Measurements from ENCODE around the gene MOSPD2.

Gene MOSPD2

DNA sequence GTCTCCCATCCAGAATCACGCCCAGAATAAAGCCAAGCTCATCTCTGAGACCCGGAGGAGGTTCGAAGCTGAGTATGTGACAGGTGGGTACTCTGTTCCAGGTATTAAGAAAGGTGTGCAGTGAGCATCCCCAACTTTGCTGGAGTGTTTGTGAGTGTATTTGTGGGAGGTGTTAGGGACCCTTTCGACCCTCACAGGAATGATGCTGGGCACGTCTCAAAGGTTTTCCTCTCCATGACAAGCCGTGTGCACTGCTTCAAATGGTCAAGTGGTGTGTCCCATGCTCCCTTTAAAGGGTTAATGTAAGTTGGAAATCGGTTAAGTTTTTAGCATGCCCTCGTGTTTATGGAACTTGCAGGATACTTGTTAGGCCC lies 442 bp downstream of the MOSPD2 start:
- POLR2A ChIA-PET, result no interaction called here
- CTCF ChIA-PET, result no interaction called here

DNA sequence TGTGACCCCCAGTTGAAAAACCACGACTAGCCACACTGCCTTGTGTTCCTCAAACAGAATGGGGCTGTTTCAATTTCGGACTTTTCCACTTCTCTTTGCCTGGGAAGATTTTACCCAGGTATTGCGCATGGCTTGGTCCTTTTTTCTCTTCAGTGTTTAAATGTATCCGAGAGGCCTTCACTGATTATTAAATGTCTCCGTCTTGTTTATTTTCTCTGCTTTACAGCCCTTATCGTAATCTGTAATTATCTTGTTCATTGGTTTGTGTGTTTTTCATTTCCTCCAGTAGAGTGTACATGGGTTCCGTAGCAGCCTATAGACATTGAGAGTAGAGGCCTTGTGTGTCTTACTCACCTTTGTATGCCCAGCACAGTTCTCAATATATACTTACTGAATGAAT lies 2.4 kb downstream of the MOSPD2 start:
- ChIA-PET CTCF (no interaction called here), POLR2A (no interaction called here)
- TF ChIP-seq, protein P1, sequence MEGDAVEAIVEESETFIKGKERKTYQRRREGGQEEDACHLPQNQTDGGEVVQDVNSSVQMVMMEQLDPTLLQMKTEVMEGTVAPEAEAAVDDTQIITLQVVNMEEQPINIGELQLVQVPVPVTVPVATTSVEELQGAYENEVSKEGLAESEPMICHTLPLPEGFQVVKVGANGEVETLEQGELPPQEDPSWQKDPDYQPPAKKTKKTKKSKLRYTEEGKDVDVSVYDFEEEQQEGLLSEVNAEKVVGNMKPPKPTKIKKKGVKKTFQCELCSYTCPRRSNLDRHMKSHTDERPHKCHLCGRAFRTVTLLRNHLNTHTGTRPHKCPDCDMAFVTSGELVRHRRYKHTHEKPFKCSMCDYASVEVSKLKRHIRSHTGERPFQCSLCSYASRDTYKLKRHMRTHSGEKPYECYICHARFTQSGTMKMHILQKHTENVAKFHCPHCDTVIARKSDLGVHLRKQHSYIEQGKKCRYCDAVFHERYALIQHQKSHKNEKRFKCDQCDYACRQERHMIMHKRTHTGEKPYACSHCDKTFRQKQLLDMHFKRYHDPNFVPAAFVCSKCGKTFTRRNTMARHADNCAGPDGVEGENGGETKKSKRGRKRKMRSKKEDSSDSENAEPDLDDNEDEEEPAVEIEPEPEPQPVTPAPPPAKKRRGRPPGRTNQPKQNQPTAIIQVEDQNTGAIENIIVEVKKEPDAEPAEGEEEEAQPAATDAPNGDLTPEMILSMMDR (IDR thresholded peaks at IDR 0.05; ENCODE audit: control extremely low read depth, extremely low read depth, low read depth, missing control alignments), result no peak
- DNase-seq (ENCODE audit: extremely low spot score), result no peak

More for the DNA sequence above, 442 bp downstream of the MOSPD2 start:
- TF ChIP-seq, protein P1 (IDR thresholded peaks at IDR 0.05; ENCODE audit: control extremely low read depth, extremely low read depth, low read depth, missing control alignments), result no peak
- no peak for DNase-seq (ENCODE audit: extremely low spot score)

DNA sequence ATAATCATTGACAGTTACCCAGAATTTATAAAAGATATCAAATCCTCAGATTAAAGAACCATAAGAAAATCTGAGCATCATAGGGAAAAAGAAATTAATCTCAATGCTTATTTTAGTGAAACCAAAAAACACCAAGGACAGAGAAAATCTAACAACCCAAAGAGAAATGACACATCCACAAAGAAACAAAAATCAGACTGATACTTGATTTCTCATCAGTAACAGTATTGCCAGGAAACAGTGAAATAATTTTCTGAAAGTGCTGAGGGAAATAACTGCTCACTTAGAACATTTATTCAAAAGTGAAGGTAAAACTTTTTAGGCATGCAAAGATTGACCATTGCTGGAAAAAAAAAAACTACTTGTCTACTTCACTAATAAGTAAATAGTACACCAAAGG lies 10.6 kb downstream of the MOSPD2 start:
- POLR2A ChIA-PET, result no interaction called here
- TF ChIP-seq, protein P1 (IDR thresholded peaks at IDR 0.05; ENCODE audit: control extremely low read depth, extremely low read depth, low read depth, missing control alignments), result no peak
- DNase-seq (ENCODE audit: extremely low spot score), result no peak
- CTCF ChIA-PET, result no interaction called here

DNA sequence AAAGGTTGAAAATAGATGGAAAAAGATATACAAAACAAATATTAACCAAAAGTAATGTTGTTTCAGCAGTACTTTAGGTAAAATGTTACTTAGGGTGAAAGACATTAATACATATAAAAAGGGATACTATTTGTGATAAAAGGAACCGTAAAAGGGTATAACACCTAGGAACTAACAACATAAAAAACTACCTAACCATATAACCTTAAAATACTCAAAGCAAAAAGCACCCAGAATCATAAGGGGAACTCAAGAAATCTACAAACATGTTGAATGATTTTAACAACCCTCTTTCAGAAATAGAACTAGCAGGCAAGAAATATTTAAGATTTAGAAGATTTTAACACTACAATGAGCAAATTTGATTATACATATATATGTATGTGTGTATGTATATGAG lies 11.5 kb downstream of the MOSPD2 start:
- ChIA-PET CTCF (no interaction called here), POLR2A (no interaction called here)
- TF ChIP-seq, protein P1 (IDR thresholded peaks at IDR 0.05; ENCODE audit: control extremely low read depth, extremely low read depth, low read depth, missing control alignments), result no peak
- DNase-seq (ENCODE audit: extremely low spot score), result no peak

DNA sequence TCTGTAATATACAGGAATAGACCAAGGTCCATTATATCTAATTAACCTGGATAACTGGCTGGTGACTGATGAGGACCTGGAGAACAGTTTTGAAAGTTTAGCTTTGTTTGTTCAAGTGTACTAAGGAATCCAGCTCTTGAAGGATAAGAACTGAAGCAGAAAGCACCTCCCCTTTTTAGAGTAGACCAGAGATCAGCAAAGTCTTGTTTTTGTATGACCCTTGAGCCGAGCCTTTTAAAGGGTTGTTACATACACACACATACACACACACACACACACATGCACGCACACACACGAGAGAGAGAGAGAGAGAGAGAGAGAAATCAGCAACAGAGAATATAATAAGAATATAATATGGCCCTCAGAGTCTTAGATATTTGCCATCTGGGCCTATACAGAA lies 13.0 kb downstream of the MOSPD2 start:
- ChIA-PET CTCF (no interaction called here), POLR2A (no interaction called here)
- TF ChIP-seq, protein P1 (IDR thresholded peaks at IDR 0.05; ENCODE audit: control extremely low read depth, extremely low read depth, low read depth, missing control alignments), result no peak
- no peak for DNase-seq (ENCODE audit: extremely low spot score)

GRCh38 chrX:14896273-14896672 lies 23.1 kb downstream of the MOSPD2 start:
- POLR2A ChIA-PET, result no interaction called here
- TF ChIP-seq, protein P1 (IDR thresholded peaks at IDR 0.05; ENCODE audit: control extremely low read depth, extremely low read depth, low read depth, missing control alignments), result no peak

GRCh38 chrX:14897042-14897441 lies 23.8 kb downstream of the MOSPD2 start:
- ChIA-PET CTCF (interaction anchor here (1.1 kb wide), 1 partner anchor 9 kb away, joined by 4 read pairs; no protein-coding TSS in a partner anchor), POLR2A (no interaction called here)
- DNase-seq (ENCODE audit: extremely low spot score), result no peak
- TF ChIP-seq, protein P1 (IDR thresholded peaks at IDR 0.05; ENCODE audit: control extremely low read depth, extremely low read depth, low read depth, missing control alignments), result no peak

More at GRCh38 chrX:14896273-14896672, 23.1 kb downstream of the MOSPD2 start:
- DNase-seq (ENCODE audit: extremely low spot score), result no peak
- CTCF ChIA-PET, result interaction anchor here (1.1 kb wide), 1 partner anchor 9 kb away, joined by 4 read pairs; no protein-coding TSS in a partner anchor
